Tongue (tissue), 2 donors: ENCODE results near the gene CFDP1. TPM values are rescaled to one million over a fixed set of nuclear protein-coding genes. Genes with fewer than 3 reads are reported as not detected.
"Not testable (repeated sequence)": the region's sequence is repeated elsewhere in the genome, so short reads cannot be mapped to it uniquely, and the experiment has no call there.

ENCODE experiments used
- DNase-seq: peaks from one replicate; pipeline ENCODE4 v3.0.0-alpha.2; 2015
- total RNA-seq: library from RNA; depleted of rRNA; stranded (reverse); fragments of >200 nt; gene quantifications from one replicate; pipeline ENCODE4 v1.2.3, GENCODE V29; 2014

The CFDP1 gene
- total RNA-seq, 1 donor from 2014 or later: 66.5 TPM

DNA sequence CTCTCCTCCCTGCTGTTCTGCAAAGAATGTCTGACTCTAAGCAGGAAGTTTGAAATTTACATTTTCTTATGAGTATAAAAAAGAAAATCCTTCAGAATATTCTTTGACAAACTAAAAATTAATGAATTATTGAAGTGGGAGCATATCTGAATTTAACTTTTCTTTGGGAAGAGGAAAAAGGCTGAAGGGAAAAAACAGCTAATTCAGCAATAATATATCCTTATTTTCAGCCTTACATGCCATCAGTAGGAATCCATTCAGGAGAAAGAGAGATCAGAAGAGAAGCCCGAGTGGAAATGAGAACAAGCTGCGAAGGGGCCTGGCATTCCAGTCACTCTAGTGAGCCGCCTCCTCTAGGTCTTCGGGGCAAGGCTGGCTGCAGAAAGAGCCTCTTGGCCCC lies 140.1 kb downstream of the CFDP1 start:
- no peak for DNase-seq

DNA sequence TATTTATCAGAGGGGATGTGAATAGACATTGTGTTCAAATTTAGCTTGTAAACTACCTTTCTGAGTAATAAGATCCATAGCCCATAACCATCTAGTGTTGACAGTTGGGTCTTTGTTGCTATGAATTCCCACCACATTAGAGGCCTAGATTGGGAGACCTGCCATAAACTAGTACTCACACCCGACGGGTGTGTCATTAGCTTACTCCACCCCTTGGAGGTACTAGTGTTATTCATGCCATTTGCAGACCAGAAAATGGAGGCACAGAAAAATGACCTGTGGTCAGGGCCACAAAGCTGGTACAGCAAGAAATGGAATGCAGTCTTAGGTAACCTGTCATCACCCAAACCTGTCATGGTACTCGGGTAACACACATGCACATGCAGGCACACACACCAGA lies 140.6 kb downstream of the CFDP1 start:
- DNase-seq: no peak

DNA sequence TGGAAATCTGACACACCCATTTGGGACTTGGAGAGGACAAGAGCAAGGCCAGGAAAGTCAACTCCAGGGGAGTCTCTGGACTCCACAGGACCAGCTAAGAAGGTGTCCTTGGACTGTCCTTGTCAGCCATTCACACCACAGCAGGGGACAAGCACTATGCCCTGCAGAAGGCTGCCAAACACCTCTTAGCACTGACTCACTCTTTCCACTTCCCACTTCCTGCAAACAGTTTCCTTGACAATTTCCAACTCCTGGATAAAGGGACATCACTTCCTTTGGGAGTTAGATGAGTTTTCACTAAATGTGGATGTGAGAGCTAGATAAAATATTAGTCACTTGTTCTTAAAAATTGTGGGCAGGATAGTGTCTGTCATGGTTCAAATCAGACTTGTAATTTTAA lies 144.1 kb downstream of the CFDP1 start:
- DNase-seq: no peak

DNA sequence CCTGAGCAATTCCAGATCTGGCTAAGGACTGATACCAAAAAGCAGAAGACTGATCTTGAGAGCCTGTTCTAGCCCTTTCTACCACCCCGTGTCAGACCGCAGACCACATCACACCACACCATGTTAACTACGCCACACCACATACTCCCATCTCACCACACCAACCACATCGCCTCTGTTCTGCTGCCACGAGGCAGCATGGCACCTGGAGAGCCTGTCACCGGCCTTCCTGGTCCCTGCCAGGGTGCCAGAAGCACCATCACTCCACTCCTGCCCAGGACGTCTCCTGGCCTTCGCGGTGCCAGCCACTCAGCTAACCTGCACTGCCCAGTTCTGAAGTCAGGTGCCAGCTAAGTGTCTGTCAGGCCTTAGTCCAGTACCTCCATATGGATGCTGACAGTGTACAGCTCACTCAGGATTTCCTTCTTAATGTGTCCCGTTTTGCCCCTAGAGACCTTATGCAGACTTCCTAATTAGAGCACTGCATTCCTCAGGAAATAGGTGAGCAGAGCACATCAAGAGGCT lies 144.6 kb downstream of the CFDP1 start:
- DNase-seq: no peak

DNA sequence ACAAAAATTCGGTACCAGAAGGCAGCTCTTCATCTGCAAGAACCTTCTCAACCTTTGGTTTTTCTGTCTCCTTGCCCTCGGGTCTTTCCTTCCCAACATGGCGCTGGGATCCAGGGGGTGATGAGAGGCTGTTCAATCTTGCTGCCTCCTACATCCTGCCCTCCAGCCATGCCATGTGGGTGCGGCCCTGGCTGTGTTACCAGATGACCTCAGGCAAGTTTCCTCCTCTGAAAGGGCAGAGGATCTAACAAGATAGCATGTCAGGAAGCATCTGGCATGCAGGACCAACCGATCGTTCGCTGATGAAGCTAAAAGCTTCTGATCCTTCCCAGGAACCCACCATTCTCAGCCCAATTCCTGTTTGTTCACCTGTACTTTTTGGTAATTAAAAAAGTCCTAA lies 145.1 kb downstream of the CFDP1 start:
- no peak for DNase-seq

DNA sequence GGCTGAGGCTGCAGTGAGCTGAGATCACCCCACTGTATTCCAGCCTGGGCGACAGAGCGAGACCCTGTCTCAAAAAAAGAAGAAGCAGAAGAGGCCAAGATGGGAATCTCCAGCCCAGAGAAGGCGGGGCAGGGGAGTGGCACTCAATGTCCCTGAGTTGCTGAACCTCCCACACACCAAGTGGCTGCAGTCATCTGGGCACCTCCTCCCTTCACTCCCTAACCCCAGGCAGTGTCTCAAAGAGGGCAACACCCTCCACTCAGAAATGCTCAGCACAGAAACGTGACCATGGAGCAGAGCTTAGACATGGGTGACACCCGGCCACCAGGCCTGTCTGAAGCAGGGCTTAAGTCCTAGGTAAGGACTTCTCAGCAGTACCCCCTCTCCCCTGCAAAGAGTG lies 145.6 kb downstream of the CFDP1 start:
- no peak for DNase-seq

DNA sequence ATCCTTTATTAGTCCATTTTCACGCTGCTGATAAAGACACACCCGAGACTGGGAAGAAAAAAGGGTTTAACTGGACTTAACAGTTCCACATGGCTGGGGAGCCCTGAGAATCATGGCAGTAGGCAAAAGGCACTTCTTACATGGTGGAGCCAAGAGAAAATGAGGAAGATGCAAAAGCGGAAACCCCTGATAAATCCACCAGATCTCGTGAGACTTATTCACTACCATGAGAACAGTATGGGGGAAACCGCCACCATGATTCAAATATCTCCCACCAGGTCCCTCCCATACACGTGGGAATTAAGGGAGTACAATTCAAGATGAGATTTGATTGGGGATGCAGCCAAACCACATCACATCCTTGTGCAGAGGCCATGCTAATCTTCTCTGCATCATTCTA lies 146.9 kb downstream of the CFDP1 start:
- no peak for DNase-seq

DNA sequence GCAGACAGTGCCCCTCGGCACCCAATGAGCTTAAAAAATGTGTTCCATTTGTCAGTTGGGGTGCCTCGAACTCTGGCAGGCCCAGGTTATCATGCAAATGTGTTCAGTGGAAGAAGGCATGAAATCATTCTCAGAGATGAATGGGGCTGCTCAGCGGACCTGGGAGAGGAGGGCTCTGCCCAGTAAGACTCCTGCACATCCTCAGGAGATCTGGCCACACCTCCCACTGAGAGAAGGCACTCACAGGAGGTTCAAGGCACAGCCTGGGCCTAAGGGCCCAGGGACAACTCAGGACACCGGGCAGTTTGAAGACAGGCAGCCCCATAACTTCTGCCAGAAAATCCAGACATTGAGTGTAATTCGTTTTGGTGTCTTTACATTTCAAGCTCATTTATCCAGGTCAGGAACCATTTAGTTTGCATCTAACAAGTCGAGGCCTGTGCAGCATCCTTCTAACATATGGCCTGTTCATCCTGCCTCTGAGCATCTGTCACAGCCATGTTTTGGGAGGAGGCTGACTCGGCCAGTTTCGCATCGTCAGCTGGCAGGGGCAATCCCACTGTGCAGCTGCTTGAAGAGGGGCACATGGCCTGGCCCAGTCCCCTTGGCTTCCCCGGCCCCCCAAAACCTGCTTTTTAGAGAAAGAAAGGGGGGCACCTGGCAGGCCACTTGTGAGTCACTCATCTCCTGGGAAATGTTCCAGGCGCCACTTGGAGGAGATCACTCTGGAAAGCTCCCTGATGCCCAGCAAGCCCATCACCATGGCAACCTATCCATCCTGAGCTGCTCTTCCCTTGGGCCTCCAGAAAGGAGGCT lies 150.6 kb downstream of the CFDP1 start:
- peak; percentile 54 for DNase-seq

DNA sequence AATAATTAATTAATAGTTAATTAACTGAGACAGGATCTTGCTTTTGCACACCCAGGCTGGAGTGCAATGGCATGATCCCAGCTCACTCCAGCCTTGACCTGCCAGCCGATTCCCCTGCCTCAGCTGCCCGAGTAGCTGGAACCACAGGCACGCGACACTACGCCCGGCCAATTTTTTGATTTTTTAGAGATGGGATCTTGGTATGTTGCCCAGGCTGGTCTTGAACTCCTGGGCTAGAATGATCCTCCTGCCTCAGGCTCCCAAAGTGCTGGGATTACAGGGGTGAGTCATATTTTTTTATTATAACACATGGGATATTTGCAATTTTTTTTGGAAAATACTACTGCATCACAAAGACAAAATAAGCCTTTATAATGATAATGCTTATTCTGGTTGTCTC lies 151.5 kb downstream of the CFDP1 start:
- DNase-seq: no peak

DNA sequence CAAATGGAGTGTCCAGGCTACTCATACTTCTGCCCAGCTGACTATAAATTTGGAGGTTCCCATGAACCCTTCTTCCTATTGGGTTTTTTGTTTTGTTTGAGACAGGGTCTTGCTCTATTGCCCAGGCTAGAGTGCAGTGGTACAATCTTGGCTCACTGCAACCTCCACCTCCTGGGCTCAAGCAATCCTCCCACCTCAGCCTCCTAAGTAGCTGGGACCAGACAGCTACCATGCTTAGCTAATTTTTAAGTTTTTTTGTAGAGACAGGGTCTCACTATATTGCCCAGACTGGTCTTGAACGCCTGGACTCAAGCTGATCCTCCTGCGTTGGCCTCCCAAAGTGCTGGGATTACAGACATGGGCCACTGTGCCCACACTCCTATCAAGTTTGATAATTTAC lies 152.3 kb downstream of the CFDP1 start:
- not testable (repeated sequence) for DNase-seq

DNA sequence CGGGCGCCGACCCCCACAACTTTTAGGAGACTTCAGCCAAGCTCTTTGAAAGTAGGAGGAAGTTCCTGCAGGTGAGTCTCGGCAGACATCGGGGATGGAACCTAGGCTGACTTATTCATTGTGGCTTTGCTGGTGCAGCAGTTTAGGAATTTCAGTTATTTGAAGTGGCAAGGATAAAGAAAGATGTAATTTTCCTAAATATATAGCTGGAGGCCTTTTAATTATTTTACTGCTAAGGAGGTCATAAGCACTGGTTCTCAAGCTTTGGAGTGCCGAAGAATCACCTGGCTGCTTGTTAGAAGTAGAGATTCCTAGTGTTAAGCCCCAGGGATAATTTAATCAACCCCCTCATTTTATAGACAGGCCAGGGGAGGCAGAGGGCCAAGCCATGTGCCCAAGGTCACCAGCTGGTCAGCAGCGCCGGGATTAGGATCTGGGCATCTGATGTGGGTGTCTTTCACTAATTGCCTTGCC lies 152.9 kb downstream of the CFDP1 start:
- no peak for DNase-seq

DNA sequence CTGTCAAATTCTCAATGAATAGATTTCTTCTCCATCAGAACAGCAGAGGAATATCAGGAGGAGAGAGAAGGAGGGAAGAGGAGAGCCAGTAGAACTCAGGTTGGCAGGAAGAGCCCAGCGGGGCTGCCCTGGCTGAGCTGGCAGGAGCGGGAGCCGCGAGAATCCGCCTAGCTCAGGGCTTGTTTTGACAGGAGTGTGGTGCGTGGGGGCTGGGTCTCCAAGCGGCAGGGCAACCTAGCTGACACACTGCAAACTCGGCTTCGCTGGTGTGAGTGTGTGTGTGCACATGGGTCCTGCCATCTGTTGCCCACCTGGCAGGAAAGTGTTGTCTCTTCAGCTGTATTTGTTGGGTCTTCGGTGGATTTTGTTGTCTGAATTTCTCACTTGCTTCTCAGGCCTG lies 154.0 kb downstream of the CFDP1 start:
- no peak for DNase-seq

DNA sequence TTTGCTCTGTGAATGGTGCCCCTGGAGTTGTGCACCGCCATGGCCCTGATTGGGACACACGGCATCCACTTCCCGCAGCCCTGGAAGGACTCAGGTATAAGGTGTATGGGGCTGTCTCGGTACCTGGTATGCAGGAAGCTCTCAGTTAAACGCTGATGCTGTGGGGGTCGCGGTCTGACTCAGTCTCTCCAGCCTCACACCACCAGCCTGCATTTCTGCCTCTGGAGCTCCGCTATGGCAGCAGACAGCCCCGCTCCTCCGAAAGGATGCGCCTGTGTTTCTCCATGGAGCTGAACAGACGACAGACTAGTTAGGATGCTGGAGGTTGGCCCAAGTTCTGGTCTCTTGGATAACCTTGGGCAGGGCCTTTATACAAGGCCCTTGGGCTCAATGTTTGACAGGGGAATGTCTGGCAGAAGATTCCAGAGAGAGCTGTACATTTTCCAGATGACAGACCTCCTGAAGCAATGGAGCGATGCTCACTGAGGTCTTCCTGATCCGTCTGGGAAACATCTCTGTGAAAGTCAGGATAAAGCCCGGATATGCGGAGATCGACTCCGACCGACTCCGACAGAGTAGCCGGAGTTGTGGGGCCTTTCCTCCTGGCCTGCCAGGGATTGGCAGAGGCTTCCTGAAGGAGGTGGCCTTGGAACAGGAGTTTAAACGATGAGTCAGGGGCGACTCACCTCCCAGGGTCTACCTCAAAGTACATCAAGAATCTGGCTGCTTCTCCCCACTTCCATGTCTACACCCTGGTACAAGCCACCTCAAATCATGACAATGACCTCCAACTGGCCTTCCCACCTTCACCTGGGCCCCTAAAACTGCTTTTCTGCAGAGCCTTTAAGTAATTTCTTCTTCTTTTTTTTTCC lies 160.0 kb downstream of the CFDP1 start:
- DNase-seq: no peak

DNA sequence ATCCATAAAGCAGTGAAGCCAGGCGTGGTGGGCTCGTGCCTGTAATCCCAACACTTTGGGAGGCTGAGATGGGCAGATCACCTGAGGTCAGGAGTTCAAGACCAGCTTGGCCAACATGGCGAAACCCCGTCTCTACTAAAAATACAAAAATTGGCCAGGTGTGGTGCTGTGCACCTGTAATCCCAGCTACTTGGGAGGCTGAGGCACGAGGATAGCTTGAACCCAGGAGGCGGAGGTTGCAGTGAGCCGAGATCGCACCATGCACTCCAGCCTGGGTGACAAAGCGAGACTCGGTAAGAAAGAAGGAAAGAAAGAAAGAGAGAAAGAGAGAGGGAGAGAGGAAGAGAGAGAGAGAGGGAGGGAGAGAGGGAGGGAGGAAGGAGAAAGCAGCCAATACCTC lies 160.7 kb downstream of the CFDP1 start:
- not testable (repeated sequence) for DNase-seq

DNA sequence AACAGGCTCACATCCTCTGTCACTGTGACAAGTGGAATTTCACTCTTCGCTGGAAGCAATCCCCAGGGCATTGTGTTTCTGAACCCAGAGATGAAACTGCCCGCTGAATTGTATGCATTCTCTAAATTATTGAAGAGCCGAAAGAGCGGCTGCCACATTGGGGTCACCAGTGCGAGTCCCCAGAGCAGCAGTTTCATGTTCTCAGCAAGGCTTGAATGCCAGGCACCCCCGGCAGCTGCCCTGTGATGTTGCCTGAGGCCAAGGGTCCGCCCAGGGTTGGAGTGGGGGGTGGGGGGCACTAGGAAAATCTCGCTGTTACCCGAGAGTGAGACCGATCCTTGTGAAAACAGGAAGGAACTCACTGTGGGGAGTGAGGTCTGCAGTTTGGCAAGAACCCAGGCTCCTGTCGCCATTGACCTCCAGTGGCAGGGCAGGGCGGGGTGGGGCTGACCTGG lies 161.2 kb downstream of the CFDP1 start:
- DNase-seq: peak; percentile 55

DNA sequence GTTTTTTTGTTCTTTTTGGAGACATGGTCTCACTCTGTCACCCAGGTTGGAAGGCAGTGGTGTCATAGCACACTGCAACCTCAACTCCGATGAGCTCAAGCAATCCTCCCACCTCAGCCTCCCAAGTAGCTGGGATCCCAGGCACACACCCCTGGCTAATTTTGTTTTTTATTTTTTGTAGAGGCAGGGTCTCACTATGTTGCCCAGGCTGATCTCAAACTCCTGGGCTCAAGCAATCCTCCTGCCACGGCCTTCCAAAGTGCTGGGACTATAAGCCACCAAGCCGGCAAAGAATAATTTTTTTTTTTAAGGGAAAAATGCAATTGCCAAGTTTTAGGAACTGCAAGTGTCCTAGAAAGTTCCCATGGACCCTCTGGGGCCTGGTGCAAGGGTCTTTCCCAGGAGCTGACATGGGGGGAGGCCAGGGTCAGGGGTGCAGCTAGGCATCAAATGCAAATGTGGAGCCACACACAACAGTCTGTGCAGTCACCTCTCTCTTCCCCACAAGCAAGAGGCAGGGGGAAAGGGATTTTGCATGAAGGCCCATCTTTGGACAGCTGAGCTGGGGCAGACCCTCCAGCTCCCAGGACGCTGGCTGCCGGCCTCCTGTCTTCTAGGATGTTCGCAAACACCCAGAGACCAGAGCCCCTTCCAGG lies 161.7 kb downstream of the CFDP1 start:
- DNase-seq: no peak

DNA sequence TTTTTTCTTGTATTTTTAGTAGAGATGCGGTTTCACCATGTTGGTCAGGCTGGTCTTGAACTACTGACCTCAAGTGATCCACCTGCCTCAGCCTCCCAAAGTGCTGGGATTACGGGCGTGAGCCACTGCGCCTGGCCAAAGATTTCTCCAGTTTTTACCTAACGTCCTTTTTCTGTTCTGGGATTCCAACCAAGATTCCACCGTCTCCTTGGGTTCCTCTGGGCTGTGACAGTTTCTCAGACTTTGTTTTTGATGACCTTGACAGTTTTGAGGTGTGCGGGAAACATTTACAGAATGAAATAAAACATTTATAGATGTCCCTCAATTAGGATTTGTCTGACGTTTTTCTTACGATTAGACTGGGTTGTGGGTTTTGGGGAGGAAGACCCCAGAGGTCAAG lies 163.9 kb downstream of the CFDP1 start:
- not testable (repeated sequence) for DNase-seq

DNA sequence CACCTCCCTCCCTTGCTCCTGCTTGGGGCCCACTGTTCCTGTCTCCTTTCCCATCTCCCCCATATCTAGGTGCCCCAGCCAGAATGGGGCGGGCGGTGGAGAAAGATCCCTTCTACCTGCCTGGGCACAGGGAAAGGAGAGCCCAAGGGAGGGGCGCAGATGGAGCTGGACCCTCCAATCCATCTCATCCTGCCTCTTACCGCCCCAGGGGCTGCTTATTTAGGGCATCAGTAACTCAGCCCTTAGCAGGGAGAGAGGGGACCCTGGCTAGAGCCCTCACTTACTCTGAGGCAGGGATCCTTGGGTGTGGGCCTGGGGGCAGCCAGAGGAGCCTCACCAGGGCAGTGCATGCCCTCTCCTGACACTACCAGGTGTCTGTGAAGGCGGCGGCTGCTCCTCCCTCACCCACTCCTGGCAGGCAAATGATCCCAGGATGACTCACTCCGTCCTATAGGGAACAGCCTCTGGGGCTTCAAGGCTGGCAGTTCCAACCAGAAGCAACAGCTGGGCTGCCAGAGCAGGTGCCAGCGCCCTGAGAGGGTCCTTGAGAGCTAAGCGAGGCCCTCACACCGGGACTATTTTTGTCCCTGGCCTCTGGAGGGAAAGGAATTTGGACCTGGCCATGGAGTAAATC lies 165.6 kb downstream of the CFDP1 start:
- peak; percentile 89 for DNase-seq

DNA sequence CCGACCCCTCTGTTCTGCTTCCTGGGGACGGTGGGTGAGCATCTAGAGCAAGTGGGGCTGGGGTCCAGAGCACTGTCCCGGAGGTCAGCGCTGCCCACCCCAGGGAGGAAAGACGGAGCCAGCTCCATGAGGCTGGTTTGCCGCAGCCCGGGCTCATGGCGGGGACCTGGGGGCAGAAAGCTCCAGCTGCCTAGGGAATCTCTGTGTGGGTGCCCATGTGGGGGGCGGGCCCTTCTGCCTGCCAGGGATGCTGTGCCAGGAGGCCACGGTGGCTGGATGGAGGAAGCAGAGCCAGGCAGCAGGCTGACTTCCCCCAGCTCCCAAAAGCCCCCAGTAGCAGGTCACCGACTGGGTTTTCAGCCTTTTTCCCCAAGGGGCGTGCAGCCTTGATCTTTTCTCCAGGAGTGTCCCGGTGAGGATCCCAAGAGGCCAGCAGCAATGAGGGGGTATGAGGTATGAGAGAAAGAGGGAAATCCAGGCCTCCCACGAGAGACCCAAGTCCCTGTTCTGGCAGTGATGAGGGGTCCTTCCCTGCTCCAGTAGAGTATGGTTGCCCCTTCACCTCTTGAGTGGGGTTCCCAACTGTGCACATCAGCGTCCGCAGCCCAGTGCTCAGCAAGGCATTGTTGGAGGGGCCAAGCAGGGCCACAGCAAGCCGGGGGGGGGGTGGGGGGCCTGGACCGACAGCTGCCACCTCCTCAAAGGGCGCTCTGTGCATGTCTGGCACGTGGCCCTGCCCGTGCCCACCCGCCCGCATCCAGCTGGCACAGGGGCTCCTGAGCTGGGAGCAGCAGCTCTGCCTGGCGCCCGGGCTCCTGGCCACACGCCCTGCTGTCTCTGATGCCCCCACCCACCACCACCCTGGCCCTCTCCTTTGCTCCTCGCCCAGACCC lies 166.3 kb downstream of the CFDP1 start:
- DNase-seq: peak; percentile 63

DNA sequence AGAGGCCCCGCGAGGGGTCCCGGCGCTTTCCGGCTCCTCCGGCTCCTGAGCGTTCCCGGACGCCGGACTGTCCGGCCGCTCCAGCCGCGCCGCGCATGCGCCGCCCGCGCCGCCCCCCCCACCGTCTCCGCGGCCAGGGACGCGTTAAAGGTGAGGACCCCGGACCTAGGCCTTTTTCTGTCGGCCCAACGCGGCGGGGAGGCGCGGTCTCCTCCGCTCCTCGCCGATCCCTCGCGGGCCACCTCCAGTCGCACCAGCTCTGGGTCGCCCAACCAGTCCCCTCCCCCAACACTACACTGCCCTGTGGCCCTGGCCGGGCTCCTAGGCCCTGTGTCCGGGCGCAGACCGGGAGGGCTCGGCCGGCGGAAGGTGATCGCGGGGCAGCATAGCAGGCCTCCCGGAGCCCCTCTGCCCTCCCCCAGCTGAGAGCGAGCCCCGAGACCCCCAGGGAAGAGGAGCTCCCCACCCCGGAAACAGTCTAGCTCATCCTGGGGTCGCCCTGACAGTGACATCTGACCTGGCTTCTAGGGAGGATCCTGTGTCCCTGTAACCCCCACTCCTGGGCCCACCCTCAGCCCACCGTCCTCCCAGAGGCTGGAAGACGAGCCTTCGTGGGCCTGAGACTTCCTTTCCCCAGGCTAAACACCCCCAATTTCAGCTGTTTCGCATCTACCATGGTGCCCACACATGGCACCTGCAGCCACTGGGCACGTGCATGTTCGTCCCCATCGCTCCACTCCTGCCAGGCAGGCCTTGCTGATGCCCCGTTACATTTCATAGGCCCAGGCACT lies 167.2 kb downstream of the CFDP1 start:
- DNase-seq: peak; percentile 86
